Vagina (tissue), 2 donors: ENCODE measurements around the gene RYR1. TPM values are rescaled to one million over a fixed set of nuclear protein-coding genes. Genes with fewer than 3 reads are reported as not detected.

Source experiments
- DNase-seq, 2 donors: peaks; one replicate each; pipeline ENCODE4 v3.0.0-alpha.2; 2017; ENCODE audit errors: extremely low spot score in 2 of 2
- H3K27ac ChIP-seq: fragments of 200-600 bp; sonication (generic); one replicate; pipeline ENCODE4 v1.5.1; 2019
- H3K27me3 ChIP-seq: fragments of 200-600 bp; sonication (generic); one replicate; pipeline ENCODE4 v1.5.1; 2019
- H3K36me3 ChIP-seq, 2 donors: fragments of 200-600 bp; sonication (generic); one replicate each; pipeline ENCODE4 v1.5.1; 2017 to 2019
- H3K4me1 ChIP-seq: fragments of 200-600 bp; sonication (generic); one replicate; pipeline ENCODE4 v1.5.1; 2019
- H3K4me3 ChIP-seq, 2 donors: fragments of 200-600 bp; sonication (generic); 1 replicate in 1 of 2; 2 replicates in 1 of 2; pipeline ENCODE4 v1.5.1; 2016 to 2019
- H3K9me3 ChIP-seq: fragments of 200-600 bp; sonication (generic); one replicate; pipeline ENCODE4 v1.5.1; 2019
- POLR2A ChIP-seq, 2 donors: fragments of 450-650 bp; IDR thresholded peaks; one replicate each; pipeline ENCODE4 v1.6.1; 2017; ENCODE audit warnings: antibody characterized with exemption in 2 of 2, mild to moderate bottlenecking in 2 of 2, moderate library complexity in 2 of 2
- POLR2AphosphoS5 ChIP-seq, 2 donors: sonication (generic); formaldehyde crosslinking; IDR thresholded peaks; one replicate each; pipeline ENCODE4 v1.9.0; 2017; ENCODE audit warnings: antibody characterized with exemption in 2 of 2, mild to moderate bottlenecking in 2 of 2, low read depth in 1 of 2; ENCODE audit not compliant: insufficient read depth in 1 of 2
- intact Hi-C: fragments of 100-400 bp; cut with DNase I; formaldehyde crosslinking; loops from one replicate; pipeline ENCODE4 v1.15.1; 2023
- total RNA-seq: library from RNA; depleted of rRNA; stranded (reverse); fragments of >200 nt; gene quantifications from one replicate; pipeline ENCODE4 v1.2.3, GENCODE V29; 2016
- TF ChIP-seq, protein P1 (sequence below), 3 experiments: fragments of 450-650 bp in 2 of 3; fragments of 200-600 bp in 1 of 3; sonication (generic) in 1 of 3; IDR thresholded peaks; one replicate each; pipeline ENCODE4 v1.5.1; 2017 to 2019; ENCODE audit warnings: antibody characterized with exemption in 3 of 3, mild to moderate bottlenecking in 2 of 3, moderate library complexity in 2 of 3

Gene RYR1
- total RNA-seq, 1 donor from 2014 or later: 1.5 TPM

DNA sequence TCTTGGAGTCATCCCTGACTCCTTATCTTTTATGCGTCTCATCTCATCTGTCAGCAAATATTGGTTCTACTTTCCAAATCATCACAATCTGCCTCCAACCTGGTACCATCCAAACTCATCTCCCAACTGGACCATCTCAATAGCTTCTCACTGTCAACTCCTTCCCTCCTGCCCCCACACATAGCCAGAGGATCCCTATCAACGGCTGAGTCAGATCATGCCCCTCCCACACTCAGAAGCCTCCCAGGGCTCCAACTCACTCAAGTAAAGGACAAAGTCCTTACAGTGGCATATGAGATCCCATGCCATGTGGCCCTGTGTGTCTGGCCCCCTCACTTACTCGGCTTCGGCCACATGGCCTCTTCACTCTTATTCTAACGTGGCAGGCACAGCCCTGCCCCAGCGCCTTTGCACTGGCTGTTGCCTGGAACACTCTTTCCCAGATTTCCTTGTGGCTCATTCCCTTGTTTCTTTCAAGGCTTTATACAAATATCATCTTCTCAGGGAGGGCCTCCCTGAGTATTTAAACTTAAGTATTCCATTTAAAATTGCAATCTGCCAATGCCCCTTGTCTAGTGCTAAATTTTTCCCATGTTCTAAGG is 40.7 kb upstream of the RYR1 start:
- Histone ChIP-seq H3K36me3 (no peaks in the 10 kb centered on the region), H3K27ac (no peak overlapping the region), H3K27me3 (no peaks in the 10 kb centered on the region), H3K9me3 (no peaks in the 10 kb centered on the region), H3K4me1 (peaks cover 33% of the 10 kb centered on the region), H3K4me3 (no peak overlapping the region)
- intact Hi-C loops: no loop called here
- no peak for TF ChIP-seq POLR2AphosphoS5 (IDR thresholded peaks at IDR 0.05; ENCODE audit: insufficient read depth in 1 of 2, low read depth in 1 of 2)
- TF ChIP-seq, protein P1, sequence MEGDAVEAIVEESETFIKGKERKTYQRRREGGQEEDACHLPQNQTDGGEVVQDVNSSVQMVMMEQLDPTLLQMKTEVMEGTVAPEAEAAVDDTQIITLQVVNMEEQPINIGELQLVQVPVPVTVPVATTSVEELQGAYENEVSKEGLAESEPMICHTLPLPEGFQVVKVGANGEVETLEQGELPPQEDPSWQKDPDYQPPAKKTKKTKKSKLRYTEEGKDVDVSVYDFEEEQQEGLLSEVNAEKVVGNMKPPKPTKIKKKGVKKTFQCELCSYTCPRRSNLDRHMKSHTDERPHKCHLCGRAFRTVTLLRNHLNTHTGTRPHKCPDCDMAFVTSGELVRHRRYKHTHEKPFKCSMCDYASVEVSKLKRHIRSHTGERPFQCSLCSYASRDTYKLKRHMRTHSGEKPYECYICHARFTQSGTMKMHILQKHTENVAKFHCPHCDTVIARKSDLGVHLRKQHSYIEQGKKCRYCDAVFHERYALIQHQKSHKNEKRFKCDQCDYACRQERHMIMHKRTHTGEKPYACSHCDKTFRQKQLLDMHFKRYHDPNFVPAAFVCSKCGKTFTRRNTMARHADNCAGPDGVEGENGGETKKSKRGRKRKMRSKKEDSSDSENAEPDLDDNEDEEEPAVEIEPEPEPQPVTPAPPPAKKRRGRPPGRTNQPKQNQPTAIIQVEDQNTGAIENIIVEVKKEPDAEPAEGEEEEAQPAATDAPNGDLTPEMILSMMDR (IDR thresholded peaks at IDR 0.05): no peak
- no peak for TF ChIP-seq POLR2A (IDR thresholded peaks at IDR 0.05)
- no peak for DNase-seq

DNA sequence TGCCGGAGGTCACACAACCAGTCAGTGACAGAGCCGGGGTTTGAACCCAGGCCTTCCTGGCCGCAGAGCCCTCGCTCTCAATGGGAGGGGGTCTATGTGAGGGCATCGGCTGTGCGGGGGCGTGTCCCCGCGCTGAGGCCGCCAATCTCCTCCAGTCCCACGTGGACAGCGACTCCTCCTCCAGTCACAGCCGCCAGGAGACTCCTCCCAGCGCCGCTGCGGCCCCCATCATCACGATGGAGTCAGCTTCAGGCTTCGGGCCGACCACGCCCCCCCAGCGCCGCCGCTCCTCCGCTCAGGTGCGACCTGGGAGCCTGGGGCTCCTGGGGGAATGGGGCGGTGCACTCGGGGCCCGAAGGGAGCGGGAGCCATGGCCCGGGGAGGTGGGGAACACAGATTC is 39.0 kb upstream of the RYR1 start:
- Histone ChIP-seq H3K9me3 (no peaks in the 10 kb centered on the region), H3K27ac (no peak overlapping the region), H3K36me3 (no peaks in the 10 kb centered on the region), H3K4me1 (peaks cover 16% of the 10 kb centered on the region), H3K27me3 (no peaks in the 10 kb centered on the region), H3K4me3 (no peak overlapping the region)
- TF ChIP-seq, protein P1 (IDR thresholded peaks at IDR 0.05): no peak
- TF ChIP-seq POLR2AphosphoS5 (IDR thresholded peaks at IDR 0.05; ENCODE audit: insufficient read depth in 1 of 2, low read depth in 1 of 2): no peak
- no peak for TF ChIP-seq POLR2A (IDR thresholded peaks at IDR 0.05)
- intact Hi-C loops: no loop called here
- DNase-seq: no peak

DNA sequence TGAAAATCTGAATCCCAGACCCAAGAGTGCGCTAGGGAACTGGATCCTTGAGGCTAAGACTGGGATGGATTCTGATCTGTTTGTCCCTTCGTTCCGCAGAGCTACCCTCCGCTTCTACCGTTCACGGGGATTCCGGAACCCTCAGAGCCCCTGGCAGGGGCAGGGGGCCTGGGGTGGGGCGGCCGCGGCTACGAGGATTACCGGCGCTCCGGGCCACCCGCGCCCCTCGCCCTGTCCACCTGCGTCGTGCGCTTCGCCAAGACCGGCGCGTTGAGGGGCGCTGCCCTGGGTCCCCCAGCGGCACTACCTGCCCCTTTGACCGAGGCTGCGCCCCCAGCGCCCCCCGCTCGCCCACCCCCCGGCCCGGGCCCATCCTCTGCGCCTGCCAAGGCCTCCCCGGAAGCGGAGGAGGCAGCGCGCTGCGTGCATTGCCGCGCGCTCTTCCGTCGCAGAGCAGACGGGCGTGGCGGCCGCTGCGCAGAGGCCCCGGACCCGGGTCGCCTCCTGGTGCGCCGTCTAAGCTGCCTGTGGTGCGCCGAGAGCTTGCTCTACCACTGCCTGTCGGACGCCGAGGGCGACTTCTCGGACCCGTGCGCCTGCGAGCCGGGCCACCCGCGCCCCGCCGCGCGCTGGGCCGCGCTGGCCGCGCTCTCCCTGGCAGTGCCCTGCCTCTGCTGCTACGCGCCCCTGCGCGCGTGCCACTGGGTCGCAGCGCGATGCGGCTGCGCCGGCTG is 37.9 kb upstream of the RYR1 start:
- no peaks in the 10 kb centered on the region for H3K36me3 ChIP-seq
- H3K9me3 ChIP-seq: no peaks in the 10 kb centered on the region
- no peak for DNase-seq
- TF ChIP-seq POLR2AphosphoS5 (IDR thresholded peaks at IDR 0.05; ENCODE audit: insufficient read depth in 1 of 2, low read depth in 1 of 2) (no peak), POLR2A (IDR thresholded peaks at IDR 0.05) (no peak)
- TF ChIP-seq, protein P1 (IDR thresholded peaks at IDR 0.05): no peak
- no peak overlapping the region for H3K27ac ChIP-seq
- peak overlapping the region; percentile 30 to 31 for H3K4me3 ChIP-seq
- no peaks in the 10 kb centered on the region for H3K27me3 ChIP-seq
- H3K4me1 ChIP-seq: peaks cover 15% of the 10 kb centered on the region
- intact Hi-C loops: no loop called here

DNA sequence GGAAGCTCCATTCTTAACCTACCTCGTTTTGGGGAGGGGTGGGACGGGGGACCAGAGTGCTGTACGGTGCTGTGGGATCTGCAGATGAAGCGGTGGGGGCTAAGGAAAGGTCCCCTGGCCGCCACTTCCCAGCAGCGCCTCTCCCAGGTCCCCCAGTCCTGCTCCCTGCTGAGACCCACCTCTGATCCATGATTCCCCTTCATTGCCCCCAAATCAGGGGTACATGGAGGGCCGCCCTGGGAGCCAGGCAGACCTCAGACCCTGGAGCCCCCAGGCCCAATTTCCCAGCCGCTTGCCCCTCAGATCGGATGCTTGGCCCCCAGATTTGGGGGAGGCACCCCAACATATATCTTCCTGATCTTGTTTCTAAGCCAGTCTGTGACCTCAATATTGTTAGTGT is 34.4 kb upstream of the RYR1 start:
- no peaks in the 10 kb centered on the region for H3K9me3 ChIP-seq
- no peaks in the 10 kb centered on the region for H3K27me3 ChIP-seq
- no peak overlapping the region for H3K27ac ChIP-seq
- H3K4me3 ChIP-seq: no peak overlapping the region
- peaks cover 26% of the 10 kb centered on the region for H3K4me1 ChIP-seq
- H3K36me3 ChIP-seq: no peaks in the 10 kb centered on the region
- intact Hi-C loops: no loop called here
- no peak for DNase-seq
- TF ChIP-seq POLR2AphosphoS5 (IDR thresholded peaks at IDR 0.05; ENCODE audit: insufficient read depth in 1 of 2, low read depth in 1 of 2) (no peak), POLR2A (IDR thresholded peaks at IDR 0.05) (no peak)
- TF ChIP-seq, protein P1 (IDR thresholded peaks at IDR 0.05): no peak

DNA sequence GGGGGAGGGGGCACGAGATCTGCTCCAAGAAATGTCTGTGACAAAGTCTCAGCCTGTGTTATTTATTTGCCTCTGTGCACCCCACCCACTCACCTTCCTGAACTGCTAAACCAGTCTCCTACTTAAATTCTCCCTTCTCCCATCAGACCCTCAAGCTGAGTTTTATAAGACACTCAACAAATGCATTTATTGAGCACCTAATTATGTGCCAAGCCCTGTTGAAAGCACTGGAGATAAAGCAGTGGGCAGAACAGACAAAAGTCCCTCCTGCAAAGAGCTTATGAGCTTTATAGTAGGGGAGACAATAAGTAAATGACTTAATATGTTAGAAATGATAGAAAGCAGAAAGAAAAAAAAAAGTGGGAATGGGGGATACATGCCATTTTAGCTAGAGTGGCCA is 34.0 kb upstream of the RYR1 start:
- H3K9me3 ChIP-seq: no peaks in the 10 kb centered on the region
- no peaks in the 10 kb centered on the region for H3K27me3 ChIP-seq
- peaks cover 28% of the 10 kb centered on the region for H3K4me1 ChIP-seq
- H3K4me3 ChIP-seq: no peak overlapping the region
- TF ChIP-seq POLR2AphosphoS5 (IDR thresholded peaks at IDR 0.05; ENCODE audit: insufficient read depth in 1 of 2, low read depth in 1 of 2) (no peak), POLR2A (IDR thresholded peaks at IDR 0.05) (no peak)
- TF ChIP-seq, protein P1 (IDR thresholded peaks at IDR 0.05): no peak
- H3K36me3 ChIP-seq: no peaks in the 10 kb centered on the region
- H3K27ac ChIP-seq: no peak overlapping the region
- no peak for DNase-seq
- intact Hi-C loops: no loop called here
